Spleen (tissue), 11 donors: ENCODE results near the gene DMXL1. TPM values are rescaled to one million over a fixed set of nuclear protein-coding genes. Genes with fewer than 3 reads are reported as not detected.
"Not testable (repeated sequence)": the region's sequence is repeated elsewhere in the genome, so short reads cannot be mapped to it uniquely, and the experiment has no call there.

Experiments
- DNase-seq: peaks from one replicate; pipeline ENCODE4 v3.0.0-alpha.2; 2020
- H3K27ac ChIP-seq, 8 donors: fragments of 200-600 bp; sonication (generic) in 7 of 8; 1 replicate in 4 of 8; 2 replicates in 4 of 8; pipeline versions ENCODE4 v1.5.0 to v1.8.0; 2016 to 2021; ENCODE audit warnings: inconsistent platforms in 4 of 8, mild to moderate bottlenecking in 4 of 8, moderate library complexity in 1 of 8
- H3K27me3 ChIP-seq, 7 donors: fragments of 200-600 bp; sonication (generic) in 6 of 7; replicated peaks in 1 of 7; 1 replicate in 4 of 7; 2 replicates in 3 of 7; pipeline versions ENCODE4 v1.5.0 to v1.8.0; 2016 to 2021; ENCODE audit warnings: inconsistent platforms in 3 of 7, mild to moderate bottlenecking in 1 of 7
- H3K36me3 ChIP-seq, 6 donors: fragments of 200-600 bp; sonication (generic) in 5 of 6; 1 replicate in 4 of 6; 2 replicates in 2 of 6; pipeline versions ENCODE4 v1.5.0 to v1.8.0; 2016 to 2021; ENCODE audit warnings: inconsistent platforms in 2 of 6
- H3K4me1 ChIP-seq, 6 donors: fragments of 200-600 bp; sonication (generic) in 5 of 6; 1 replicate in 3 of 6; 2 replicates in 3 of 6; pipeline versions ENCODE4 v1.5.0 to v1.8.0; 2016 to 2021; ENCODE audit warnings: inconsistent platforms in 3 of 6
- H3K4me3 ChIP-seq, 8 donors: fragments of 200-600 bp; sonication (generic) in 7 of 8; 1 replicate in 4 of 8; 2 replicates in 4 of 8; pipeline versions ENCODE4 v1.5.0 to v1.8.0; 2016 to 2021; ENCODE audit warnings: inconsistent platforms in 4 of 8, mild to moderate bottlenecking in 4 of 8, moderate library complexity in 2 of 8
- H3K9me3 ChIP-seq, 8 donors: fragments of 200-600 bp; sonication (generic) in 7 of 8; 1 replicate in 4 of 8; 2 replicates in 4 of 8; pipeline versions ENCODE4 v1.5.0 to v1.8.0; 2016 to 2021; ENCODE audit warnings: inconsistent platforms in 4 of 8
- POLR2A ChIP-seq, 3 donors: fragments of 450-650 bp; IDR thresholded peaks; one replicate each; pipeline ENCODE4 v1.5.1; 2017; ENCODE audit warnings: antibody characterized with exemption in 3 of 3, mild to moderate bottlenecking in 1 of 3
- POLR2AphosphoS5 ChIP-seq, 3 donors: sonication (generic); formaldehyde crosslinking; IDR thresholded peaks; one replicate each; pipeline ENCODE4 v1.5.1; 2017; ENCODE audit warnings: antibody characterized with exemption in 3 of 3
- WGBS, 5 donors: extraction: QIAGEN DNeasy Blood & Tissue Kit in 3 of 5; methylation state at CpG; one replicate each; pipeline versions ENCODE4 v1.1.5 to v1.1.7; 2013 to 2018; 5-methylcytosine and 5-hydroxymethylcytosine counted together
- intact Hi-C: fragments of 100-400 bp; cut with DNase I; formaldehyde crosslinking; loops from one replicate; pipeline ENCODE4 v1.15.0; 2023; ENCODE audit warnings: low total_unique reads
- polyA plus RNA-seq, 3 donors: library from polyadenylated mRNA; stranded (reverse); fragments of 200-250 nt; gene quantifications; one replicate each; pipeline ENCODE4 v1.2.1, GENCODE V29; 2013
- total RNA-seq, 7 donors: library from RNA; depleted of rRNA in 3 of 7; stranded (reverse); fragments of >200 nt in 3 of 7; fragmentation: NEBNext Ultra II Directional in 4 of 7; extraction: Animal tissue kit (Norgen Biotek cat#: 25700) in 4 of 7; gene quantifications; one replicate each; pipeline versions ENCODE4 v1.1.0 to v1.2.1, GENCODE V29; 2016 to 2021
- TF ChIP-seq, protein P1 (sequence below), 11 experiments: fragments of 200-600 bp in 7 of 11; fragments of 450-650 bp in 4 of 11; sonication (generic) in 4 of 11; IDR thresholded peaks in 8 of 11; conservative IDR thresholded peaks in 3 of 11; 1 replicate in 7 of 11; 2 replicates in 4 of 11; pipeline versions ENCODE4 v1.4.0 to v1.8.0; 2016 to 2021; ENCODE audit warnings: antibody characterized with exemption in 11 of 11, inconsistent platforms in 4 of 11, mild to moderate bottlenecking in 1 of 11
- donor health status: healthy with polysubstance abuse.
- donor health status: DM: no; HTN: no; CAD: no; lungs with moderate emphysema.
- donor health status: DM: no; HTN: no; CAD: no.
- donor health status: Bipolar disorder and iron deficiency.
- donor health status: healthy.
- donor health status: DM: no; HTN: no; CAD: no.
- donor health status: DM: yes; HTN: yes; CAD: no.

Gene DMXL1
- total and polyA plus RNA-seq, 10 donors, result 19.3 to 89.9 (median 72.0) TPM

DNA sequence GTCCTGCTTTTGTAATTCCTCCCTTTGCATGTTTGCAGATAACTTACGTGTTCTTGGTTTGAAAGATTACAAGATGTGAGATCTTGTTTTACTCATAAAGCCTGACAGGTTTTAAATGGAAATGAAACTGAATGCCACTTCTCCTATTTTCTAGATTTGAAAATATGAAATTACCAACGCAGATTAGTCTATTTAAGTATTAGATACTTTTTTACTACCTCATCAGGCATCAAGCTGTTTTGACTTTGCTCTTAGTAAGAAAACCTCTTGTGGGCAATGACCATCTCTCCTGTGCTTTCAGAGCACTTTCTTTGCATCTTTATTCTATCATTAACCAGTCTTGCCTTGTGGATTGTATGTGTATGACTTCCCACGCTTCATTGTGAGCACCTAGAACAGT lies 3.5 kb downstream of the DMXL1 start:
- H3K27ac ChIP-seq, result peak overlapping the region; percentile 19 to 99 (median 77)
- H3K36me3 ChIP-seq, result no peaks in the 10 kb centered on the region
- no peak for DNase-seq
- TF ChIP-seq, protein P1, sequence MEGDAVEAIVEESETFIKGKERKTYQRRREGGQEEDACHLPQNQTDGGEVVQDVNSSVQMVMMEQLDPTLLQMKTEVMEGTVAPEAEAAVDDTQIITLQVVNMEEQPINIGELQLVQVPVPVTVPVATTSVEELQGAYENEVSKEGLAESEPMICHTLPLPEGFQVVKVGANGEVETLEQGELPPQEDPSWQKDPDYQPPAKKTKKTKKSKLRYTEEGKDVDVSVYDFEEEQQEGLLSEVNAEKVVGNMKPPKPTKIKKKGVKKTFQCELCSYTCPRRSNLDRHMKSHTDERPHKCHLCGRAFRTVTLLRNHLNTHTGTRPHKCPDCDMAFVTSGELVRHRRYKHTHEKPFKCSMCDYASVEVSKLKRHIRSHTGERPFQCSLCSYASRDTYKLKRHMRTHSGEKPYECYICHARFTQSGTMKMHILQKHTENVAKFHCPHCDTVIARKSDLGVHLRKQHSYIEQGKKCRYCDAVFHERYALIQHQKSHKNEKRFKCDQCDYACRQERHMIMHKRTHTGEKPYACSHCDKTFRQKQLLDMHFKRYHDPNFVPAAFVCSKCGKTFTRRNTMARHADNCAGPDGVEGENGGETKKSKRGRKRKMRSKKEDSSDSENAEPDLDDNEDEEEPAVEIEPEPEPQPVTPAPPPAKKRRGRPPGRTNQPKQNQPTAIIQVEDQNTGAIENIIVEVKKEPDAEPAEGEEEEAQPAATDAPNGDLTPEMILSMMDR (IDR thresholded peaks at IDR 0.05 in 8 of 11, conservative IDR thresholded peaks at IDR 0.05 in 3 of 11), result no peak
- TF ChIP-seq POLR2AphosphoS5 (IDR thresholded peaks at IDR 0.05), result no peak
- TF ChIP-seq POLR2A (IDR thresholded peaks at IDR 0.05), result no peak
- 47 to 64% (median 61%) methylated on average over 3 of the region's 3 CpGs for WGBS, 5 donors
- H3K9me3 ChIP-seq, result no peaks in the 10 kb centered on the region
- intact Hi-C loops, result no loop called here
- peaks cover 49 to 90% (median 77%) of the 10 kb centered on the region in 6 donors for H3K4me1 ChIP-seq
- H3K27me3 ChIP-seq, result no peaks in the 10 kb centered on the region
- H3K4me3 ChIP-seq, result peak overlapping the region in 2 of 8 donors; percentile 67 to 88

DNA sequence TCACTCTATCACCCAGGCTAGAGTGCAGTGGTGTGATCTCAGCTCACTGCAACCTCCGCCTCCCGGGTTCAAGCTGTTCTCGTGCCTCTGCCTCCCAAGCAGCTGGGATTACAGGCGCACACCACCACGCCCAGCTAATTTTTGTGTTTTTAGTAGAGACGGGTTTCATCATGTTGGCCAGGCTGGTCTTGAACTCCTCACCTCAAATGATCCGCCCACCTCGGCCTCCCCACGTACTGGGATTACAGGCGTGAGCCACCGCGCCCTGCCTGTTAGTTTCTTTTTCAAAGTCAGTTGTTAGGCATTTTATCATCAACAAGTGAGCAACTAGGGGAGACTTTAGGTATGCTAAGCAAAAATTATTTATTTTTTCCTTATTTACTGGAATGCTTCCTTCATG lies 4.4 kb downstream of the DMXL1 start:
- H3K27me3 ChIP-seq, H3K4me3 ChIP-seq, DNase-seq, intact Hi-C loops, H3K36me3 ChIP-seq, H3K9me3 ChIP-seq: not testable (repeated sequence)
- 90 to 97% (median 92%) methylated on average over 12 of the region's 12 CpGs for WGBS, 5 donors
- H3K27ac ChIP-seq, result peak overlapping the region in 6 of 8 donors; percentile 15 to 99 (median 84)
- H3K4me1 ChIP-seq, result peaks cover 52 to 91% (median 78%) of the 10 kb centered on the region in 6 donors

DNA sequence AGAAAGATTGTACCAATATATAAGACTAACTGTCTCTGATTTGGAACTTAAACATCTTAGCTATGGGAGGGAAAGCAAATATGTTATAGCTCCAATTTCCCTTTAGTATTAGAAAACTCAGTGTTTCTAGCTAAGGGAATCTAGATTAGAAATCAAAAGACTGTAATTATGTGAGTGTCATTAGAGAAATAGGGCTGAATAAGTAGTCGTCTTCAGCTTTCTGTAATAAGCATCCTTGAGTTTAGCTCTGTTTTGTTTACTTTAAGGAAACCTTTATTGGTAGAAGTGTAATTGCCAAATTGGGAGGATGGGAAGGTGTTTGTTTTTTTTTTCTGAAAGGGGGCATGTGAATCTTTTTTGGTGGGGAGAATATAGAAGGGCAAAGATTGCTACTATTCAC lies 5.2 kb downstream of the DMXL1 start:
- peaks cover 52 to 97% (median 83%) of the 10 kb centered on the region in 6 donors for H3K4me1 ChIP-seq
- peaks cover 0 to 2% (median 0%) of the 10 kb centered on the region in 6 donors for H3K36me3 ChIP-seq
- WGBS, 5 donors, result 70 to 88% (median 79%) methylated on average over 1 of the region's 1 CpG
- no peak for DNase-seq
- no peaks in the 10 kb centered on the region for H3K27me3 ChIP-seq
- no peaks in the 10 kb centered on the region for H3K9me3 ChIP-seq
- H3K4me3 ChIP-seq, result no peak overlapping the region
- TF ChIP-seq POLR2AphosphoS5 (IDR thresholded peaks at IDR 0.05), result no peak
- TF ChIP-seq, protein P1 (IDR thresholded peaks at IDR 0.05 in 8 of 11, conservative IDR thresholded peaks at IDR 0.05 in 3 of 11), result no peak
- TF ChIP-seq POLR2A (IDR thresholded peaks at IDR 0.05), result no peak
- intact Hi-C loops, result no loop called here
- peak overlapping the region in 1 of 8 donors; percentile 99 for H3K27ac ChIP-seq

DNA sequence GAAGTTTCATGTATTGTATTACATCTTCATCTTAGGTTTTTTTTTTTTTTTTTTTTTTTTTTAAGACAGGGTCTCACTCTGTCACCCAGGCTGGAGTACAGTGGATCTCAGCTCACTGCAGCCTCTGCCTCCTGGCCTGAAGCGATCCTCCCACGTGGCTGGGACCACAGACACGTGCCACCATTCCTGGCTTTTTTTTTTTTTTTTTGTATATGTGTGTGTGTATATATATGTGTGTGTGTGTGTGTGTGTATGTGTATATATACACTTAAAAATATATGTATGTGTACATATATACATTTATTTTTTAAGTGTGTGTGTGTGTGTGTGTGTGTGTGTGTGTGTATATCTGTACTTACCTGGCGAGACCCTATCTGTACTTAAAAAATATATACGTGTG lies 6.6 kb downstream of the DMXL1 start:
- no peak overlapping the region for H3K4me3 ChIP-seq
- H3K27ac ChIP-seq, result no peak overlapping the region
- H3K27me3 ChIP-seq, result no peaks in the 10 kb centered on the region
- no peak for DNase-seq
- 93 to 96% (median 95%) methylated on average over 5 of the region's 5 CpGs for WGBS, 5 donors
- H3K9me3 ChIP-seq, result no peaks in the 10 kb centered on the region
- TF ChIP-seq, protein P1 (IDR thresholded peaks at IDR 0.05 in 8 of 11, conservative IDR thresholded peaks at IDR 0.05 in 3 of 11), result no peak
- TF ChIP-seq POLR2A (IDR thresholded peaks at IDR 0.05) (no peak), POLR2AphosphoS5 (IDR thresholded peaks at IDR 0.05) (no peak)
- H3K36me3 ChIP-seq, result peaks cover 0 to 7% (median 0%) of the 10 kb centered on the region in 6 donors
- intact Hi-C loops, result no loop called here
- H3K4me1 ChIP-seq, result peaks cover 46 to 93% (median 74%) of the 10 kb centered on the region in 6 donors
